SH-SY5Y (cell line): Measurements from ENCODE around the gene IGFBP1.

ENCODE experiments used
- GATA2 ChIP-seq: IDR thresholded peaks from 2 replicates; pipeline ENCODE4 v1.6.1; 2011; ENCODE audit warnings: mild to moderate bottlenecking, low read depth, low read length
- GATA3 ChIP-seq: IDR thresholded peaks from 2 replicates; pipeline ENCODE4 v1.6.1; 2011; ENCODE audit warnings: low read depth, mild to moderate bottlenecking, low read length, moderate library complexity

GRCh38 chr7:45886931-45887667 lies 1.2 kb upstream of the IGFBP1 start:
- TF ChIP-seq GATA3 (no peak), GATA2 (no peak)
